CD4-positive, CD25-positive, alpha-beta regulatory T cell (primary cell): ENCODE data around the gene HYDIN. TPM values are rescaled to one million over a fixed set of nuclear protein-coding genes. Genes with fewer than 3 reads are reported as not detected.

ENCODE experiments used
- ATAC-seq, 2 donors: fragments of 150-1000 bp; cut with Tn5 transposase; one replicate each; pipeline ENCODE4 v1.10.0; 2021; ENCODE audit warnings: low read depth in 2 of 2, moderate number of reproducible peaks in 2 of 2, moderate library complexity in 1 of 2
- DNase-seq, 3 donors: peaks; one replicate each; pipeline versions ENCODE4 v3.0.0 to v3.0.0-alpha.2; 2012 to 2022; ENCODE audit warnings: mixed read lengths in 1 of 3
- H3K27ac ChIP-seq: one replicate; pipeline ENCODE4 v1.7.0; 2013; ENCODE audit warnings: mild to moderate bottlenecking, low read length; ENCODE audit not compliant: insufficient read depth, poor library complexity, severe bottlenecking
- H3K27me3 ChIP-seq: one replicate; pipeline ENCODE4 v1.7.0; 2013; ENCODE audit warnings: low read length; ENCODE audit not compliant: control insufficient read depth, insufficient read depth
- H3K36me3 ChIP-seq: one replicate; pipeline ENCODE4 v1.7.0; 2013; ENCODE audit warnings: mild to moderate bottlenecking, low read length, moderate library complexity; ENCODE audit not compliant: control insufficient read depth, insufficient read depth
- H3K4me1 ChIP-seq: 2 replicates; pipeline ENCODE4 v1.7.0; 2013; ENCODE audit warnings: mild to moderate bottlenecking, low read length; ENCODE audit not compliant: insufficient read depth, control insufficient read depth, poor library complexity, severe bottlenecking
- H3K4me3 ChIP-seq: one replicate; pipeline ENCODE4 v1.7.0; 2013; ENCODE audit warnings: low read depth, mild to moderate bottlenecking, low read length, moderate library complexity
- H3K9me3 ChIP-seq, 2 experiments: 1 replicate in 1 of 2; 2 replicates in 1 of 2; pipeline ENCODE4 v1.7.0; 2013; ENCODE audit warnings: low read length in 2 of 2, mild to moderate bottlenecking in 1 of 2, moderate library complexity in 1 of 2; ENCODE audit not compliant: control insufficient read depth in 2 of 2
- H3K27ac Mint-ChIP-seq, 3 donors: one replicate each; pipeline ENCODE4 v1.8.0; 2020 to 2022; ENCODE audit warnings: mild to moderate bottlenecking in 3 of 3, mixed read lengths in 3 of 3, moderate library complexity in 2 of 3
- H3K27me3 Mint-ChIP-seq: one replicate; pipeline ENCODE4 v1.8.0; 2022; ENCODE audit warnings: mild to moderate bottlenecking, mixed read lengths
- H3K36me3 Mint-ChIP-seq: one replicate; pipeline ENCODE4 v1.8.0; 2020; ENCODE audit warnings: mixed read lengths
- H3K4me1 Mint-ChIP-seq, 4 donors: one replicate each; pipeline ENCODE4 v1.8.0; 2020 to 2022; ENCODE audit warnings: mixed read lengths in 4 of 4, mild to moderate bottlenecking in 1 of 4
- H3K4me3 Mint-ChIP-seq, 4 donors: one replicate each; pipeline ENCODE4 v1.8.0; 2020 to 2022; ENCODE audit warnings: mild to moderate bottlenecking in 4 of 4, mixed read lengths in 4 of 4, moderate library complexity in 3 of 4
- H3K9me3 Mint-ChIP-seq, 7 donors: one replicate each; pipeline ENCODE4 v1.8.0; 2020 to 2022; ENCODE audit warnings: mixed read lengths in 7 of 7, mild to moderate bottlenecking in 3 of 7, moderate library complexity in 2 of 7
- polyA plus RNA-seq, 4 donors: library from polyadenylated mRNA; unstranded; fragments of 300-500 nt; fragmentation: Illumina TruSeq; gene quantifications; one replicate each; pipeline ENCODE4 v1.2.3, GENCODE V29; 2021
- total RNA-seq: library from RNA; stranded (reverse); gene quantifications from one replicate; pipeline ENCODE4 v1.2.3, GENCODE V29; 2022

Gene HYDIN
- total and polyA plus RNA-seq, 5 donors from 2014 or later, result not detected

DNA sequence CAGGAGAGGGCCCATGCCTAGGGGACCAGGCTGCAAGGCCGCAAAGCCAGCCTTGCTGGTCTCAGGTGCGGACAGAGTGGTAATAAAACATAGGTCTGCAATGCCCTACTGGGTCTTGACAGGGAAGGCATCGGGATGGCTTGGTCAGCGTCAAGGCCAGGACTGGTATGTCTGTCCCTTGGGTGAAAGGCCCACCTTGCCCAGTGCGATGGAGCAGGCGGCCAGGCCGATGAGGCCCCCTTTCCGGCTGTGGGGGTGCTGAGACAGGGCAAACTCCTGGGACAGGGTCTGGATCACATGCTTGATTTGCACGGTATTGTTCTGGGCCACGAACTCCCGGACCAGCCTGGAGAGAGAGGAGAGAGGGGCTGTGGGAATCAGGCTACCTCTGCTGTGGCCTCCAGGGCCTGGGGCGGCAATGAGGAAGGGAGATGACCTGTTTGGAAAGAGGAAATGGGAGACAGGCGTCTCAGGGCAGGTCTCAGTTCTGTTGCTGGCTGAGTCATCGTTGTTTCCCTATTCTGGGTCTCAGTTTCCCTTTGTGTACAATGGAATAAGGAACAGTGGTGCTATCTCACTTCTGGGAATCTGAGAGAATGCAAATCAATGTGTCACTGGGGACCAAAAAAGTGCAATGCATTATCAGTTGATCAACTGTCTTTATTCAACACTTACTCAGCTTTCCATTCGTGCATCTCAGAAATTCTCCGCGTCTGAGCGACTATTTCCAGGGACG, 444.3 kb downstream of the HYDIN start:
- DNase-seq, result no peak
- Histone ChIP-seq H3K36me3 (peaks cover 65% of the 10 kb centered on the region), H3K27me3 (no peaks in the 10 kb centered on the region)

GRCh38 chr16:70784692-70785555, 445.6 kb downstream of the HYDIN start:
- H3K27ac Mint-ChIP-seq, result no peak overlapping the region

More for the DNA sequence above, 444.3 kb downstream of the HYDIN start:
- no peaks in the 10 kb centered on the region for H3K9me3 Mint-ChIP-seq
- no peaks in the 10 kb centered on the region for H3K4me1 ChIP-seq
- no peaks in the 10 kb centered on the region for H3K9me3 ChIP-seq
- no peaks in the 10 kb centered on the region for H3K27me3 Mint-ChIP-seq
- H3K4me3 ChIP-seq, result no peak overlapping the region
- no peak for ATAC-seq
- peaks cover 59% of the 10 kb centered on the region for H3K36me3 Mint-ChIP-seq
- H3K27ac ChIP-seq, result no peak overlapping the region
- H3K27ac Mint-ChIP-seq, result no peak overlapping the region
- H3K4me1 Mint-ChIP-seq, result peaks cover 0 to 16% (median 8%) of the 10 kb centered on the region in 4 donors
- H3K4me3 Mint-ChIP-seq, result no peak overlapping the region

GRCh38 chr16:70782237-70782636, 448.3 kb downstream of the HYDIN start:
- no peaks in the 10 kb centered on the region for H3K27me3 Mint-ChIP-seq
- H3K27ac Mint-ChIP-seq, result no peak overlapping the region
- Histone ChIP-seq H3K36me3 (peaks cover 96% of the 10 kb centered on the region), H3K4me3 (no peak overlapping the region), H3K27ac (no peak overlapping the region), H3K4me1 (no peaks in the 10 kb centered on the region), H3K27me3 (no peaks in the 10 kb centered on the region), H3K9me3 (no peaks in the 10 kb centered on the region)
- H3K9me3 Mint-ChIP-seq, result no peaks in the 10 kb centered on the region
- no peak overlapping the region for H3K4me3 Mint-ChIP-seq
- peaks cover 0 to 4% (median 0%) of the 10 kb centered on the region in 4 donors for H3K4me1 Mint-ChIP-seq
- ATAC-seq (no peak), DNase-seq (no peak)
- H3K36me3 Mint-ChIP-seq, result peaks cover 68% of the 10 kb centered on the region

More at GRCh38 chr16:70784692-70785555, 445.6 kb downstream of the HYDIN start:
- Mint-ChIP-seq H3K4me1 (peaks cover 0 to 4% (median 3%) of the 10 kb centered on the region in 4 donors), H3K36me3 (peaks cover 61% of the 10 kb centered on the region), H3K27me3 (no peaks in the 10 kb centered on the region), H3K4me3 (no peak overlapping the region), H3K9me3 (no peaks in the 10 kb centered on the region)
- H3K4me3 ChIP-seq, result no peak overlapping the region
- H3K4me1 ChIP-seq, result no peaks in the 10 kb centered on the region
- no peaks in the 10 kb centered on the region for H3K9me3 ChIP-seq
- no peak for DNase-seq
- H3K27me3 ChIP-seq, result no peaks in the 10 kb centered on the region
- peaks cover 78% of the 10 kb centered on the region for H3K36me3 ChIP-seq
- H3K27ac ChIP-seq, result no peak overlapping the region
- ATAC-seq, result no peak

DNA sequence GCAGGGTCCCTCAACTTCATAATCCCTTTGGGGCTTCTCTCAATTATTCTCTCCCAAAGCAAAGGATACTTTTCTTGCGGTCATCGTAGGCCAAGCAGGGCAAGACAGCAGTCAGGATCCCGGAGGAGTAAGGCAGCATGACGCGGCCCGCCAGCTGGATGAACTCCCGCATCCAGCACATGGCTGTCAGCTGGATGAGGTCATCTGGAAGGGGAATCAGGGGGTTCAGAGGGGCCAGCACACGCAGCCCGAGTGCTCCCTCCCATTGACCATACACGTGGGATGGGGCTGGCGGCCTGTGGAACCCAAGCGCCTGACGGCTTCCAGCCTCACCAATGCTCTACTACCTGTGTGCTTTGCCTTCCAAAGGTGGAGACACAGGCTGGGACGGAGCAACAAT, 448.7 kb downstream of the HYDIN start:
- no peak overlapping the region for H3K27ac Mint-ChIP-seq
- Histone ChIP-seq H3K27me3 (no peaks in the 10 kb centered on the region), H3K9me3 (no peaks in the 10 kb centered on the region), H3K4me1 (no peaks in the 10 kb centered on the region), H3K27ac (no peak overlapping the region), H3K4me3 (no peak overlapping the region), H3K36me3 (peaks cover 94% of the 10 kb centered on the region)
- H3K4me1 Mint-ChIP-seq, result peaks cover 0 to under 1% (median 0%) of the 10 kb centered on the region in 4 donors
- no peak overlapping the region for H3K4me3 Mint-ChIP-seq
- H3K36me3 Mint-ChIP-seq, result peaks cover 65% of the 10 kb centered on the region
- H3K27me3 Mint-ChIP-seq, result no peaks in the 10 kb centered on the region
- no peak for ATAC-seq
- DNase-seq, result no peak
- no peaks in the 10 kb centered on the region for H3K9me3 Mint-ChIP-seq

GRCh38 chr16:70780546-70780945, 450.0 kb downstream of the HYDIN start:
- ATAC-seq (no peak), DNase-seq (no peak)
- Mint-ChIP-seq H3K4me1 (no peaks in the 10 kb centered on the region), H3K27ac (no peak overlapping the region), H3K4me3 (no peak overlapping the region), H3K36me3 (peaks cover 61% of the 10 kb centered on the region), H3K9me3 (no peaks in the 10 kb centered on the region), H3K27me3 (no peaks in the 10 kb centered on the region)
- no peaks in the 10 kb centered on the region for H3K27me3 ChIP-seq
- no peaks in the 10 kb centered on the region for H3K9me3 ChIP-seq
- H3K4me1 ChIP-seq, result no peaks in the 10 kb centered on the region
- peaks cover 87% of the 10 kb centered on the region for H3K36me3 ChIP-seq
- no peak overlapping the region for H3K27ac ChIP-seq
- H3K4me3 ChIP-seq, result no peak overlapping the region

GRCh38 chr16:70779361-70779760, 451.2 kb downstream of the HYDIN start:
- H3K27ac Mint-ChIP-seq, result no peak overlapping the region
- peaks cover 57% of the 10 kb centered on the region for H3K36me3 Mint-ChIP-seq
- Histone ChIP-seq H3K9me3 (no peaks in the 10 kb centered on the region), H3K27me3 (no peaks in the 10 kb centered on the region), H3K36me3 (peaks cover 79% of the 10 kb centered on the region), H3K27ac (no peak overlapping the region), H3K4me3 (no peak overlapping the region), H3K4me1 (no peaks in the 10 kb centered on the region)
- H3K27me3 Mint-ChIP-seq, result no peaks in the 10 kb centered on the region
- ATAC-seq (no peak), DNase-seq (no peak)
- H3K4me1 Mint-ChIP-seq, result no peaks in the 10 kb centered on the region
- no peak overlapping the region for H3K4me3 Mint-ChIP-seq
- no peaks in the 10 kb centered on the region for H3K9me3 Mint-ChIP-seq

GRCh38 chr16:70778901-70779309, 451.6 kb downstream of the HYDIN start:
- no peak for ATAC-seq
- Mint-ChIP-seq H3K4me3 (no peak overlapping the region), H3K36me3 (peaks cover 61% of the 10 kb centered on the region), H3K9me3 (no peaks in the 10 kb centered on the region), H3K4me1 (no peaks in the 10 kb centered on the region), H3K27ac (no peak overlapping the region), H3K27me3 (no peaks in the 10 kb centered on the region)
- DNase-seq, result no peak
- Histone ChIP-seq H3K9me3 (no peaks in the 10 kb centered on the region), H3K36me3 (peaks cover 79% of the 10 kb centered on the region), H3K27me3 (no peaks in the 10 kb centered on the region), H3K4me1 (no peaks in the 10 kb centered on the region), H3K4me3 (no peak overlapping the region), H3K27ac (no peak overlapping the region)
